ENCODE results near the gene TMEM135.

TMEM135 gene

GRCh38 chr11:87031433-87032170 lies 6.1 kb upstream of the TMEM135 start:
- H3K36me3 ChIP-seq (replicated peaks): no peaks in the 10 kb centered on the region
- peaks cover 6% of the 10 kb centered on the region for H3K4me1 ChIP-seq
- in situ Hi-C loops (cut with MboI; ENCODE audit: low sequenced_read_pairs): no loop called here

GRCh38 chr11:87033561-87033960 lies 4.2 kb upstream of the TMEM135 start:
- no peaks in the 10 kb centered on the region for H3K27me3 ChIP-seq (ENCODE audit: low read depth)
- peaks cover 13% of the 10 kb centered on the region for H3K4me1 ChIP-seq
- in situ Hi-C loops (cut with MboI; ENCODE audit: low sequenced_read_pairs): no loop called here

More at GRCh38 chr11:87031433-87032170, 6.1 kb upstream of the TMEM135 start:
- Histone ChIP-seq H3K4me3 (no peak overlapping the region), H3K9me3 (no peaks in the 10 kb centered on the region), H3K27me3 (ENCODE audit: low read depth) (no peaks in the 10 kb centered on the region)
- no peak for DNase-seq (ENCODE audit: low spot score in 2 of 2)

GRCh38 chr11:87035976-87036583 lies 1.7 kb upstream of the TMEM135 start:
- Histone ChIP-seq H3K27me3 (ENCODE audit: low read depth) (no peaks in the 10 kb centered on the region), H3K36me3 (replicated peaks) (no peaks in the 10 kb centered on the region), H3K9me3 (no peaks in the 10 kb centered on the region), H3K4me3 (no peak overlapping the region), H3K4me1 (peaks cover 28% of the 10 kb centered on the region)
- in situ Hi-C loops (cut with MboI; ENCODE audit: low sequenced_read_pairs): no loop called here
- no peak for DNase-seq (ENCODE audit: low spot score in 2 of 2)

More at GRCh38 chr11:87033561-87033960, 4.2 kb upstream of the TMEM135 start:
- peak in 1 of 2 experiments; percentile 24 for DNase-seq (ENCODE audit: low spot score in 2 of 2)
- H3K4me3 ChIP-seq: no peak overlapping the region
- H3K36me3 ChIP-seq (replicated peaks): no peaks in the 10 kb centered on the region
- H3K9me3 ChIP-seq: no peaks in the 10 kb centered on the region

- Histone ChIP-seq H3K4me3 (peak overlapping the region; percentile 48), H3K9me3 (no peaks in the 10 kb centered on the region), H3K36me3 (replicated peaks) (no peaks in the 10 kb centered on the region), H3K27me3 (ENCODE audit: low read depth) (no peaks in the 10 kb centered on the region), H3K4me1 (peaks cover 35% of the 10 kb centered on the region)
- DNase-seq (ENCODE audit: low spot score in 2 of 2): peak in 1 of 2 experiments; percentile 16
- in situ Hi-C loops (cut with MboI; ENCODE audit: low sequenced_read_pairs): no loop called here
Measured at GRCh38 chr11:87036756-87037449, 831 bp upstream of the TMEM135 start.

- DNase-seq (ENCODE audit: low spot score in 2 of 2): no peak
- no peaks in the 10 kb centered on the region for H3K27me3 ChIP-seq (ENCODE audit: low read depth)
- H3K9me3 ChIP-seq: no peaks in the 10 kb centered on the region
- H3K4me1 ChIP-seq: peaks cover 36% of the 10 kb centered on the region
- peak overlapping the region; percentile 48 for H3K4me3 ChIP-seq
- no peaks in the 10 kb centered on the region for H3K36me3 ChIP-seq (replicated peaks)
- in situ Hi-C loops (cut with MboI; ENCODE audit: low sequenced_read_pairs): no loop called here
Measured at GRCh38 chr11:87038235-87038977, 672 bp downstream of the TMEM135 start.

GRCh38 chr11:87039371-87039770 lies 1.6 kb downstream of the TMEM135 start:
- in situ Hi-C loops (cut with MboI; ENCODE audit: low sequenced_read_pairs): no loop called here
- no peaks in the 10 kb centered on the region for H3K27me3 ChIP-seq (ENCODE audit: low read depth)
- peak overlapping the region; percentile 48 for H3K4me3 ChIP-seq
- no peak for DNase-seq (ENCODE audit: low spot score in 2 of 2)
- no peaks in the 10 kb centered on the region for H3K36me3 ChIP-seq (replicated peaks)
- peaks cover 34% of the 10 kb centered on the region for H3K4me1 ChIP-seq
- H3K9me3 ChIP-seq: no peaks in the 10 kb centered on the region

- no peak for DNase-seq (ENCODE audit: low spot score in 2 of 2)
- no peaks in the 10 kb centered on the region for H3K27me3 ChIP-seq (ENCODE audit: low read depth)
- peaks cover 30% of the 10 kb centered on the region for H3K4me1 ChIP-seq
- H3K36me3 ChIP-seq (replicated peaks): no peaks in the 10 kb centered on the region
- in situ Hi-C loops (cut with MboI; ENCODE audit: low sequenced_read_pairs): no loop called here
- H3K9me3 ChIP-seq: no peaks in the 10 kb centered on the region
- no peak overlapping the region for H3K4me3 ChIP-seq
Measured at GRCh38 chr11:87043894-87044293, 6.2 kb downstream of the TMEM135 start.

- in situ Hi-C loops (cut with MboI; ENCODE audit: low sequenced_read_pairs): no loop called here
Measured at GRCh38 chr11:87046824-87047223, 9.1 kb downstream of the TMEM135 start.

GRCh38 chr11:87056091-87056490 lies 18.4 kb downstream of the TMEM135 start:
- DNase-seq (ENCODE audit: low spot score in 2 of 2): no peak
- in situ Hi-C loops (cut with MboI; ENCODE audit: low sequenced_read_pairs): no loop called here
- no peaks in the 10 kb centered on the region for H3K9me3 ChIP-seq

More at GRCh38 chr11:87046824-87047223, 9.1 kb downstream of the TMEM135 start:
- no peak overlapping the region for H3K4me3 ChIP-seq
- no peak for DNase-seq (ENCODE audit: low spot score in 2 of 2)
- no peaks in the 10 kb centered on the region for H3K36me3 ChIP-seq (replicated peaks)
- no peaks in the 10 kb centered on the region for H3K9me3 ChIP-seq
- H3K27me3 ChIP-seq (ENCODE audit: low read depth): no peaks in the 10 kb centered on the region
- peaks cover 7% of the 10 kb centered on the region for H3K4me1 ChIP-seq

GRCh38 chr11:87057749-87058148 lies 20.0 kb downstream of the TMEM135 start:
- no peaks in the 10 kb centered on the region for H3K4me1 ChIP-seq
- H3K4me3 ChIP-seq: no peak overlapping the region
- in situ Hi-C loops (cut with MboI; ENCODE audit: low sequenced_read_pairs): no loop called here
- H3K9me3 ChIP-seq: no peaks in the 10 kb centered on the region
- H3K36me3 ChIP-seq (replicated peaks): no peaks in the 10 kb centered on the region
- no peak for DNase-seq (ENCODE audit: low spot score in 2 of 2)
- no peaks in the 10 kb centered on the region for H3K27me3 ChIP-seq (ENCODE audit: low read depth)

More at GRCh38 chr11:87056091-87056490, 18.4 kb downstream of the TMEM135 start:
- H3K36me3 ChIP-seq (replicated peaks): no peaks in the 10 kb centered on the region
- H3K27me3 ChIP-seq (ENCODE audit: low read depth): no peaks in the 10 kb centered on the region
- H3K4me1 ChIP-seq: no peaks in the 10 kb centered on the region
- no peak overlapping the region for H3K4me3 ChIP-seq

- no peaks in the 10 kb centered on the region for H3K36me3 ChIP-seq (replicated peaks)
- in situ Hi-C loops (cut with MboI; ENCODE audit: low sequenced_read_pairs): no loop called here
Measured at GRCh38 chr11:87059596-87060390, 22.1 kb downstream of the TMEM135 start.

GRCh38 chr11:87061766-87062165 lies 24.0 kb downstream of the TMEM135 start:
- in situ Hi-C loops (cut with MboI; ENCODE audit: low sequenced_read_pairs): no loop called here
- Histone ChIP-seq H3K4me1 (no peaks in the 10 kb centered on the region), H3K9me3 (0 out of 2 replicates have a peak, but pooled peaks cover 4% of the 10 kb centered on the region), H3K27me3 (ENCODE audit: low read depth) (no peaks in the 10 kb centered on the region), H3K4me3 (no peak overlapping the region), H3K36me3 (replicated peaks) (no peaks in the 10 kb centered on the region)
- no peak for DNase-seq (ENCODE audit: low spot score in 2 of 2)

More at GRCh38 chr11:87059596-87060390, 22.1 kb downstream of the TMEM135 start:
- H3K9me3 ChIP-seq: no peaks in the 10 kb centered on the region
- H3K27me3 ChIP-seq (ENCODE audit: low read depth): no peaks in the 10 kb centered on the region
- no peak for DNase-seq (ENCODE audit: low spot score in 2 of 2)
- H3K4me3 ChIP-seq: no peak overlapping the region
- no peaks in the 10 kb centered on the region for H3K4me1 ChIP-seq

GRCh38 chr11:87063982-87064381 lies 26.2 kb downstream of the TMEM135 start:
- no peak for DNase-seq (ENCODE audit: low spot score in 2 of 2)
- Histone ChIP-seq H3K9me3 (0 out of 2 replicates have a peak, but pooled peaks cover 4% of the 10 kb centered on the region), H3K4me1 (peaks cover 10% of the 10 kb centered on the region), H3K36me3 (replicated peaks) (no peaks in the 10 kb centered on the region), H3K4me3 (no peak overlapping the region), H3K27me3 (ENCODE audit: low read depth) (no peaks in the 10 kb centered on the region)
- in situ Hi-C loops (cut with MboI; ENCODE audit: low sequenced_read_pairs): no loop called here

Data from HAP-1 (cell line).